ENCODE measurements around the gene RALB.

Gene RALB

GRCh38 chr2:120240901-120241429, 11.7 kb upstream of the RALB start:
- no peaks in the 10 kb centered on the region for H3K4me1 ChIP-seq (ENCODE audit: insufficient read depth, low read length)
- H3K79me2 ChIP-seq (ENCODE audit: insufficient read depth, low read length), result no peaks in the 10 kb centered on the region
- H2AFZ ChIP-seq (ENCODE audit: low read depth, low read length), result no peak overlapping the region
- H3K27ac ChIP-seq (ENCODE audit: low read length), result no peak overlapping the region
- H3K9me3 ChIP-seq (ENCODE audit: insufficient read depth, low read length, severe bottlenecking), result no peaks in the 10 kb centered on the region
- no peaks in the 10 kb centered on the region for H4K20me1 ChIP-seq (ENCODE audit: insufficient read depth, low read length)
- no peak overlapping the region for H3K4me3 ChIP-seq (ENCODE audit: low read depth in 1 of 2, low read length in 2 of 2)
- DNase-seq (no peak), ATAC-seq (ENCODE audit: insufficient read depth, low read depth) (no peak)
- H3K36me3 ChIP-seq (ENCODE audit: insufficient read depth, low read length), result no peaks in the 10 kb centered on the region
- no peak for TF ChIP-seq CTCF (IDR thresholded peaks at IDR 0.05; ENCODE audit: borderline replicate concordance, extremely low read depth, low read length, poor library complexity, severe bottlenecking)
- TF ChIP-seq EZH2 (IDR thresholded peaks at IDR 0.05; ENCODE audit: borderline replicate concordance, low read depth, low read length, severe bottlenecking), result no peak
- no peak overlapping the region for H3K4me2 ChIP-seq (ENCODE audit: insufficient read depth, low read length)
- no peak overlapping the region for H3K9ac ChIP-seq (ENCODE audit: low read depth, low read length)
- H3K27me3 ChIP-seq (ENCODE audit: insufficient read depth, low read length, poor library complexity), result no peaks in the 10 kb centered on the region

GRCh38 chr2:120241684-120242083, 11.0 kb upstream of the RALB start:
- H3K27ac ChIP-seq (ENCODE audit: low read length), result no peak overlapping the region
- H3K4me1 ChIP-seq (ENCODE audit: insufficient read depth, low read length), result no peaks in the 10 kb centered on the region
- ATAC-seq (ENCODE audit: insufficient read depth, low read depth) (no peak), DNase-seq (no peak)
- TF ChIP-seq EZH2 (IDR thresholded peaks at IDR 0.05; ENCODE audit: borderline replicate concordance, low read depth, low read length, severe bottlenecking), result no peak
- TF ChIP-seq CTCF (IDR thresholded peaks at IDR 0.05; ENCODE audit: borderline replicate concordance, extremely low read depth, low read length, poor library complexity, severe bottlenecking), result no peak
- no peak overlapping the region for H3K9ac ChIP-seq (ENCODE audit: low read depth, low read length)
- no peaks in the 10 kb centered on the region for H3K36me3 ChIP-seq (ENCODE audit: insufficient read depth, low read length)
- no peaks in the 10 kb centered on the region for H3K79me2 ChIP-seq (ENCODE audit: insufficient read depth, low read length)
- no peak overlapping the region for H2AFZ ChIP-seq (ENCODE audit: low read depth, low read length)
- H3K4me3 ChIP-seq (ENCODE audit: low read depth in 1 of 2, low read length in 2 of 2), result no peak overlapping the region
- H4K20me1 ChIP-seq (ENCODE audit: insufficient read depth, low read length), result no peaks in the 10 kb centered on the region
- H3K9me3 ChIP-seq (ENCODE audit: insufficient read depth, low read length, severe bottlenecking), result no peaks in the 10 kb centered on the region
- H3K27me3 ChIP-seq (ENCODE audit: insufficient read depth, low read length, poor library complexity), result no peaks in the 10 kb centered on the region
- no peak overlapping the region for H3K4me2 ChIP-seq (ENCODE audit: insufficient read depth, low read length)

GRCh38 chr2:120243211-120243610, 9.4 kb upstream of the RALB start:
- H3K9ac ChIP-seq (ENCODE audit: low read depth, low read length), result no peak overlapping the region
- no peak overlapping the region for H2AFZ ChIP-seq (ENCODE audit: low read depth, low read length)
- H4K20me1 ChIP-seq (ENCODE audit: insufficient read depth, low read length), result no peaks in the 10 kb centered on the region
- H3K4me2 ChIP-seq (ENCODE audit: insufficient read depth, low read length), result no peak overlapping the region
- no peaks in the 10 kb centered on the region for H3K36me3 ChIP-seq (ENCODE audit: insufficient read depth, low read length)
- TF ChIP-seq CTCF (IDR thresholded peaks at IDR 0.05; ENCODE audit: borderline replicate concordance, extremely low read depth, low read length, poor library complexity, severe bottlenecking), result no peak
- TF ChIP-seq EZH2 (IDR thresholded peaks at IDR 0.05; ENCODE audit: borderline replicate concordance, low read depth, low read length, severe bottlenecking), result no peak
- H3K4me1 ChIP-seq (ENCODE audit: insufficient read depth, low read length), result no peaks in the 10 kb centered on the region
- no peak for DNase-seq
- H3K27ac ChIP-seq (ENCODE audit: low read length), result no peak overlapping the region
- ATAC-seq (ENCODE audit: insufficient read depth, low read depth), result no peak
- peaks cover 3% of the 10 kb centered on the region for H3K27me3 ChIP-seq (ENCODE audit: insufficient read depth, low read length, poor library complexity)
- H3K9me3 ChIP-seq (ENCODE audit: insufficient read depth, low read length, severe bottlenecking), result no peaks in the 10 kb centered on the region
- no peaks in the 10 kb centered on the region for H3K79me2 ChIP-seq (ENCODE audit: insufficient read depth, low read length)
- H3K4me3 ChIP-seq (ENCODE audit: low read depth in 1 of 2, low read length in 2 of 2), result no peak overlapping the region
